ENCODE measurements around the gene ST3GAL6.

The ST3GAL6 gene

DNA sequence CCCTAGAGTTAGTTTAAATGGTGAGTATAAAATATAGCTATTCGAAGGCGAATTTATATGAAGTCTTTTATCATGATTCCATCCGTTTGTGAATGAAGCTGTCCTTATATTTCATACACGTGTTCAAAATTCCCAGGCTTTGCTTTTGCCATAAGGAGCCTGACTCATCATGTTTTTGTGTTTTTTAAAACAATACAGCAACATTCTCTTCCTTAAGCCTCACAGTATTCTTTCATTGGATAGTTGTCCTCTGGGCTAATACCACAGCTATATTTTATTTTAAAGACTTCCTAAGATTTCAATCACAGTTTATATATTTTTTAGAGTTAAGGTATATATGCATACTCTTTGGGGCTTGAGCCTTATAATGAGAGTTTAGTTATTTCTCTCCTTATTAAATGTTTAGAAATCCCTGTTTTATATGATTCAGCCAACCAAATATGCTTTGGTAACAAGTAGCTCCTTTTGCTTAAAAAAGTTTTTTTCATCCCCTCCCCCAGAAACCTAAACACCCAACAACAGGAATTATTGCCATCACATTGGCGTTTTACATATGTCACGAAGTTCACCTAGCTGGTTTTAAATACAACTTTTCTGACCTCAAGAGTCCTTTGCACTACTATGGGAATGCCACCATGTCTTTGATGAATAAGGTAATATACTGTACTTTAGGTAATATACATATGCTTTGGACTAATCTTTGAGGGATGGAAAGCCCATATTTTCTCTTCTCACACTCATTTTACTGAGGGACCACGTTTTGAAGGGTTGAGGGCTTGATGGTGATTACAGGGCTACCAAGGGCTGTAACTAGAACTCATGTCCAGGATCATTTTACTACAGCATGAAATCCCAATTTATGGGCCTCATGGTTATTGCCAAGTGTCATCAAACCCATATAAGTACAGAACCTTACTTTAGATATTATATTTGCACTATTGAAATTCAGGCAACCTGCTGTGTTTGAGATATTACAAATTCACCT lies 28.5 kb downstream of the ST3GAL6 start:
- DNase-seq (ENCODE audit: extremely low read depth, low read depth): no peak
- no peak overlapping the region for H3K4me3 ChIP-seq (replicated peaks; ENCODE audit: low read depth, low read length)
- no peak for TF ChIP-seq CTCF (IDR thresholded peaks at IDR 0.05; ENCODE audit: low read depth, low read length, missing control alignments)

- H3K4me3 ChIP-seq (replicated peaks; ENCODE audit: low read depth, low read length): no peak overlapping the region
- DNase-seq (ENCODE audit: extremely low read depth, low read depth): no peak
- TF ChIP-seq CTCF (IDR thresholded peaks at IDR 0.05; ENCODE audit: low read depth, low read length, missing control alignments): no peak
These were observed 30.8 kb downstream of the ST3GAL6 start for GRCh38 chr3:98793971-98794370.

- DNase-seq (ENCODE audit: extremely low read depth, low read depth): no peak
- no peak overlapping the region for H3K4me3 ChIP-seq (replicated peaks; ENCODE audit: low read depth, low read length)
- no peak for TF ChIP-seq CTCF (IDR thresholded peaks at IDR 0.05; ENCODE audit: low read depth, low read length, missing control alignments)
These were observed 33.2 kb downstream of the ST3GAL6 start for GRCh38 chr3:98796334-98796733.

GRCh38 chr3:98797905-98798304 lies 34.8 kb downstream of the ST3GAL6 start:
- no peak for DNase-seq (ENCODE audit: extremely low read depth, low read depth)
- H3K4me3 ChIP-seq (replicated peaks; ENCODE audit: low read depth, low read length): no peak overlapping the region
- TF ChIP-seq CTCF (IDR thresholded peaks at IDR 0.05; ENCODE audit: low read depth, low read length, missing control alignments): no peak

- TF ChIP-seq CTCF (IDR thresholded peaks at IDR 0.05; ENCODE audit: low read depth, low read length, missing control alignments): no peak
- no peak for DNase-seq (ENCODE audit: extremely low read depth, low read depth)
- H3K4me3 ChIP-seq (replicated peaks; ENCODE audit: low read depth, low read length): no peak overlapping the region
These were observed 35.7 kb downstream of the ST3GAL6 start for GRCh38 chr3:98798820-98799219.

GRCh38 chr3:98799479-98799878 lies 36.3 kb downstream of the ST3GAL6 start:
- H3K4me3 ChIP-seq (replicated peaks; ENCODE audit: low read depth, low read length): no peak overlapping the region
- no peak for TF ChIP-seq CTCF (IDR thresholded peaks at IDR 0.05; ENCODE audit: low read depth, low read length, missing control alignments)
- no peak for DNase-seq (ENCODE audit: extremely low read depth, low read depth)
